PC-3 (cell line): ENCODE measurements around the gene EPB41L5.
"Not testable (repeated sequence)": the region's sequence is repeated elsewhere in the genome, so short reads cannot be mapped to it uniquely, and the experiment has no call there.

ENCODE experiments used
- CTCF ChIP-seq: fragments of 300-600 bp; sonication (generic); conservative IDR thresholded peaks from 2 replicates; pipeline ENCODE4 v1.5.1; 2017; ENCODE audit warnings: antibody characterized with exemption, low read depth, mild to moderate bottlenecking, low read length
- EZH2 ChIP-seq: fragments of 300-600 bp; sonication (generic); IDR thresholded peaks from one replicate; pipeline ENCODE4 v1.6.1; 2017; ENCODE audit warnings: antibody characterized with exemption, mild to moderate bottlenecking, low read length; ENCODE audit not compliant: unreplicated experiment
- EZH2phosphoT487 ChIP-seq: fragments of 300-600 bp; sonication (generic); IDR thresholded peaks from 2 replicates; pipeline ENCODE4 v1.6.1; 2018; ENCODE audit warnings: mild to moderate bottlenecking, antibody characterized with exemption, low read length, borderline replicate concordance

GRCh38 chr2:120199817-120200459 is 187.1 kb downstream of the EPB41L5 start:
- TF ChIP-seq CTCF, EZH2phosphoT487, EZH2: not testable (repeated sequence)
